ENCODE measurements around the gene H2BK1.

Gene H2BK1

DNA sequence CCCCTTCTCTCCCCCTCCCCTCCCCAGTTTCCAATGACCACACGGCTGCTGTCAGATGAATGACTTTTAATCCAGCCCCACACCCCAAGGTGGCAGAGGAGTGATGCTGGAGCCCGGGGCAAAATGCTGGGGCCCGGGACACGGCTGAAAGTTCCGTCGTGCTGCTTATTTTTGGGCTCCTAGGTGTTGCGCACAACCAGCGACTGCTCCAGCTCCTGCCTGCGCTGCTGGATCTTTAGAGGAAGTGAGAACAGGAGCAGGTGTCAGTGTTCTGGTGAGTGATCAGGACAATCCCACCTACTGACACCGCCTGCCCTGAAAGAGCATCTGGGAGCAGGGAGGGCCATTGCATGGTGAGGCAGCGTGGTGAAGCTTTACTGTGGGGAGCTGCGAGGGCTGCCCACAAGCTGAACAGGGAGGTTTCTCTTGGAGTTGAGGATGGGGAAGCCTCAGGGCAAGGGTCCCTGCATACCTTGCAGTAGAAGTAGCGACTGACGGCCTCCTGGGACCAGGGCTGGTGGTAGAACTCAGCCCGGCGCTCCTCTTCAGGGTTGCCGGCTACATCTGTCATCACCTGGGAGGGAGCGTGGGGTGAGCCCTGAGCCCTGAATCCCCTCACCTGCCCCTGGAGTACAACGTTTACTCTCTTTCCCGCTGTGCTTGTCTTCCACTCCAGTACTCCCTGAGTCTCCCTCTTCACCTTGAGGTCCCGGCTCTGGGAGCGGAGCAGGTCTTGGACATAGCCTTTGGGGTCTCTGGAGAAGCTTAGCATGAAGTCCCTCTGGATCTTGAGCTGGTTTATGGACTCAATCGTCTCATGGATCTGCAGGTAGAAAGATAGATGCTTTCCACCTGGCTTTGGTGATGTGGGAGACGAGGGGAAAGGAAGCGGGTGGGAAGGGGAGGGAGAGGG is 28.9 kb upstream of the H2BK1 start:
- Histone ChIP-seq H3K9ac (ENCODE audit: low read length) (no peak overlapping the region), H3K4me2 (ENCODE audit: low read length) (no peak overlapping the region)

DNA sequence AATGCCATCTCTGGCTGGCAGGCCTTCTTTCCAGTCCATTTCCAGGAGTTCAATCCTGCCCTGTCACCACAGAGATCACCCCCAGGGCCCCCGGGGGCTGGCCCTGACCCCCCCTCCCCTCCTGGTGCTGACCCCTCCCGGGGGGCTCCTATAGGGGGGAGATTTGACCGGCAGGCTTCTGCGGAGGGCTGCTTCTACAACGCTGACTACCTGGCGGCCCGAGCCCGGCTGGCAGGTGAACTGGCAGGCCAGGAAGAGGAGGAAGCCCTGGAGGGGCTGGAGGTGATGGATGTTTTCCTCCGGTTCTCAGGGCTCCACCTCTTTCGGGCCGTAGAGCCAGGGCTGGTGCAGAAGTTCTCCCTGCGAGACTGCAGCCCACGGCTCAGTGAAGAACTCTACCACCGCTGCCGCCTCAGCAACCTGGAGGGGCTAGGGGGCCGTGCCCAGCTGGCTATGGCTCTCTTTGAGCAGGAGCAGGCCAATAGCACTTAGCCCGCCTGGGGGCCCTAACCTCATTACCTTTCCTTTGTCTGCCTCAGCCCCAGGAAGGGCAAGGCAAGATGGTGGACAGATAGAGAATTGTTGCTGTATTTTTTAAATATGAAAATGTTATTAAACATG is 28.0 kb upstream of the H2BK1 start:
- Histone ChIP-seq H3K27me3 (ENCODE audit: insufficient read depth, low read length) (no peaks in the 10 kb centered on the region), H3K9ac (ENCODE audit: low read length) (no peak overlapping the region), H3K4me1 (ENCODE audit: insufficient read depth, low read length, severe bottlenecking) (peaks cover 14% of the 10 kb centered on the region), H3K9me3 (ENCODE audit: low read length) (no peaks in the 10 kb centered on the region), H2AFZ (ENCODE audit: low read length) (no peak overlapping the region), H3K27ac (ENCODE audit: low read depth, low read length, poor library complexity, severe bottlenecking) (no peak overlapping the region), H3K36me3 (ENCODE audit: insufficient read depth, low read length) (peaks cover 56% of the 10 kb centered on the region), H3F3A (ENCODE audit: insufficient read depth, low read length) (no peaks in the 10 kb centered on the region), H3K9me2 (ENCODE audit: low read depth, low read length) (no peaks in the 10 kb centered on the region), H4K20me1 (ENCODE audit: insufficient read depth, low read length) (no peaks in the 10 kb centered on the region), H3K79me2 (ENCODE audit: insufficient read depth, low read length) (peaks cover 6% of the 10 kb centered on the region; the same call in 1 of the 2 replicates), H3K4me3 (ENCODE audit: low read depth, low read length, poor library complexity, severe bottlenecking) (no peak overlapping the region), H3K4me2 (ENCODE audit: low read length) (no peak overlapping the region)
- no peak for TF ChIP-seq EZH2 (IDR thresholded peaks at IDR 0.05; ENCODE audit: borderline replicate concordance, low read length)
- TF ChIP-seq, protein P1, sequence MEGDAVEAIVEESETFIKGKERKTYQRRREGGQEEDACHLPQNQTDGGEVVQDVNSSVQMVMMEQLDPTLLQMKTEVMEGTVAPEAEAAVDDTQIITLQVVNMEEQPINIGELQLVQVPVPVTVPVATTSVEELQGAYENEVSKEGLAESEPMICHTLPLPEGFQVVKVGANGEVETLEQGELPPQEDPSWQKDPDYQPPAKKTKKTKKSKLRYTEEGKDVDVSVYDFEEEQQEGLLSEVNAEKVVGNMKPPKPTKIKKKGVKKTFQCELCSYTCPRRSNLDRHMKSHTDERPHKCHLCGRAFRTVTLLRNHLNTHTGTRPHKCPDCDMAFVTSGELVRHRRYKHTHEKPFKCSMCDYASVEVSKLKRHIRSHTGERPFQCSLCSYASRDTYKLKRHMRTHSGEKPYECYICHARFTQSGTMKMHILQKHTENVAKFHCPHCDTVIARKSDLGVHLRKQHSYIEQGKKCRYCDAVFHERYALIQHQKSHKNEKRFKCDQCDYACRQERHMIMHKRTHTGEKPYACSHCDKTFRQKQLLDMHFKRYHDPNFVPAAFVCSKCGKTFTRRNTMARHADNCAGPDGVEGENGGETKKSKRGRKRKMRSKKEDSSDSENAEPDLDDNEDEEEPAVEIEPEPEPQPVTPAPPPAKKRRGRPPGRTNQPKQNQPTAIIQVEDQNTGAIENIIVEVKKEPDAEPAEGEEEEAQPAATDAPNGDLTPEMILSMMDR (IDR thresholded peaks at IDR 0.05; ENCODE audit: low read length) = no peak

More for the DNA sequence above, 28.9 kb upstream of the H2BK1 start:
- Histone ChIP-seq H3K4me3 (ENCODE audit: low read depth, low read length, poor library complexity, severe bottlenecking) (no peak overlapping the region), H3K36me3 (ENCODE audit: insufficient read depth, low read length) (peaks cover 52% of the 10 kb centered on the region), H3K27me3 (ENCODE audit: insufficient read depth, low read length) (no peaks in the 10 kb centered on the region), H3K4me1 (ENCODE audit: insufficient read depth, low read length, severe bottlenecking) (peaks cover 15% of the 10 kb centered on the region), H3K9me2 (ENCODE audit: low read depth, low read length) (no peaks in the 10 kb centered on the region), H3F3A (ENCODE audit: insufficient read depth, low read length) (no peaks in the 10 kb centered on the region), H3K79me2 (ENCODE audit: insufficient read depth, low read length) (no peaks in the 10 kb centered on the region), H4K20me1 (ENCODE audit: insufficient read depth, low read length) (no peaks in the 10 kb centered on the region), H3K9me3 (ENCODE audit: low read length) (no peaks in the 10 kb centered on the region), H3K27ac (ENCODE audit: low read depth, low read length, poor library complexity, severe bottlenecking) (no peak overlapping the region), H2AFZ (ENCODE audit: low read length) (no peak overlapping the region)
- TF ChIP-seq EZH2 (IDR thresholded peaks at IDR 0.05; ENCODE audit: borderline replicate concordance, low read length) = no peak
- TF ChIP-seq, protein P1 (IDR thresholded peaks at IDR 0.05; ENCODE audit: low read length) = no peak

DNA sequence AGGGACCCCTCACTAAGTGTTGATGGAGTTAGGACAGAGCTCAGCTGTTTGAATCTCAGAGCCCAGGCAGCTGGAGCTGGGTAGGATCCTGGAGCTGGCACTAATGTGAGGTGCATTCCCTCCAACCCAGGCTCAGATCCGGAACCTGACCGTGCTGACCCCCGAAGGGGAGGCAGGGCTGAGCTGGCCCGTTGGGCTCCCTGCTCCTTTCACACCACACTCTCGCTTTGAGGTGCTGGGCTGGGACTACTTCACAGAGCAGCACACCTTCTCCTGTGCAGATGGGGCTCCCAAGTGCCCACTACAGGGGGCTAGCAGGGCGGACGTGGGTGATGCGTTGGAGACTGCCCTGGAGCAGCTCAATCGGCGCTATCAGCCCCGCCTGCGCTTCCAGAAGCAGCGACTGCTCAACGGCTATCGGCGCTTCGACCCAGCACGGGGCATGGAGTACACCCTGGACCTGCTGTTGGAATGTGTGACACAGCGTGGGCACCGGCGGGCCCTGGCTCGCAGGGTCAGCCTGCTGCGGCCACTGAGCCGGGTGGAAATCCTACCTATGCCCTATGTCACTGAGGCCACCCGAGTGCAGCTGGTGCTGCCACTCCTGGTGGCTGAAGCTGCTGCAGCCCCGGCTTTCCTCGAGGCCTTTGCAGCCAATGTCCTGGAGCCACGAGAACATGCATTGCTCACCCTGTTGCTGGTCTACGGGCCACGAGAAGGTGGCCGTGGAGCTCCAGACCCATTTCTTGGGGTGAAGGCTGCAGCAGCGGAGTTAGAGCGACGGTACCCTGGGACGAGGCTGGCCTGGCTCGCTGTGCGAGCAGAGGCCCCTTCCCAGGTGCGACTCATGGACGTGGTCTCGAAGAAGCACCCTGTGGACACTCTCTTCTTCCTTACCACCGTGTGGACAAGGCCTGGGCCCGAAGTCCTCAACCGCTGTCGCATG is 27.2 kb upstream of the H2BK1 start:
- Histone ChIP-seq H3K4me2 (ENCODE audit: low read length) (no peak overlapping the region), H3K79me2 (ENCODE audit: insufficient read depth, low read length) (peaks cover 11% of the 10 kb centered on the region; the same call in 1 of the 2 replicates), H2AFZ (ENCODE audit: low read length) (no peak overlapping the region), H3K4me1 (ENCODE audit: insufficient read depth, low read length, severe bottlenecking) (peaks cover 11% of the 10 kb centered on the region), H3F3A (ENCODE audit: insufficient read depth, low read length) (no peaks in the 10 kb centered on the region), H3K4me3 (ENCODE audit: low read depth, low read length, poor library complexity, severe bottlenecking) (no peak overlapping the region), H3K9me2 (ENCODE audit: low read depth, low read length) (no peaks in the 10 kb centered on the region), H3K27ac (ENCODE audit: low read depth, low read length, poor library complexity, severe bottlenecking) (no peak overlapping the region), H3K36me3 (ENCODE audit: insufficient read depth, low read length) (peaks cover 60% of the 10 kb centered on the region), H4K20me1 (ENCODE audit: insufficient read depth, low read length) (no peaks in the 10 kb centered on the region), H3K9ac (ENCODE audit: low read length) (no peak overlapping the region), H3K27me3 (ENCODE audit: insufficient read depth, low read length) (no peaks in the 10 kb centered on the region), H3K9me3 (ENCODE audit: low read length) (no peaks in the 10 kb centered on the region)
- TF ChIP-seq, protein P1 (IDR thresholded peaks at IDR 0.05; ENCODE audit: low read length) = no peak
- no peak for TF ChIP-seq EZH2 (IDR thresholded peaks at IDR 0.05; ENCODE audit: borderline replicate concordance, low read length)
